NCI-H1048 (cell line): Measurements from ENCODE around the gene MEF2C.

Source experiments
- DNase-seq: peaks from one replicate; lab custom pipeline; 2025; lab: John Stamatoyannopoulos, UW

MEF2C gene

DNA sequence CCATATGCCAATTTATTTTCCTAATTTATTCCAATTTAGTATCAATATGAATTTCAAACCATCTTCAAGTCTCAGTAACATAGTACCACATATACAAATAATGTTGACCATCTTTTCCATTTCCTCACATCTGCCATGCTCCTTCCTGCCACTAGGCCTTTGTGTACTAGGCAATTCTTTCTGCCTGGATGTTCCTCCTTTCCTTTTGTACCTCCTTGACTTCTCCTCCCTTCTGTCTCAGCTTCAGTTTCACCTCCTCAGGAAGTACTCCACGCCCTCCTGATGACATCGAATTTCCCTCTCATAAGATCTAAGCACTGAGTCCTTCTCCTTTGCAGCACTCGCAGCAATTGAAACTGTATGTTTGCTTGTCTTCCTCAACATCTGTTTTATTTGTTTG, 53.9 kb downstream of the MEF2C start:
- DNase-seq, result no peak

DNA sequence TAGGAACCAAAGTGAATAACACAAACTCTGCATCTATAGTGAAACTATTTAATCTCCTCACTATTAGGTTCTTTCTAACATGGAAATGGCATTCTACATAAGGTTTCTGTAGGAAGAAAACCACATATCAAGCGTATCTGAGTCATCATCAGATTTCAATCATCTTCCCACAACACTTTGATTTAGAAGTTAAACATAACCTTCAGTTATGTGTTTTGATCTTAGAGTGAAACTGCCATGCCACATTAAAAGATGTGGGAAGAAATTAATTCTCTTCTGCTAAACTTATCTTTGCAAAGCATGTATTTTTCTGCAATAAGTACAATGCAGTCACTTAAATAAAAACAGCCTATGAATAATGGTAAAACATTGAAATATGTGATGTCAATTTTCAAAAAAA, 55.0 kb downstream of the MEF2C start:
- no peak for DNase-seq

DNA sequence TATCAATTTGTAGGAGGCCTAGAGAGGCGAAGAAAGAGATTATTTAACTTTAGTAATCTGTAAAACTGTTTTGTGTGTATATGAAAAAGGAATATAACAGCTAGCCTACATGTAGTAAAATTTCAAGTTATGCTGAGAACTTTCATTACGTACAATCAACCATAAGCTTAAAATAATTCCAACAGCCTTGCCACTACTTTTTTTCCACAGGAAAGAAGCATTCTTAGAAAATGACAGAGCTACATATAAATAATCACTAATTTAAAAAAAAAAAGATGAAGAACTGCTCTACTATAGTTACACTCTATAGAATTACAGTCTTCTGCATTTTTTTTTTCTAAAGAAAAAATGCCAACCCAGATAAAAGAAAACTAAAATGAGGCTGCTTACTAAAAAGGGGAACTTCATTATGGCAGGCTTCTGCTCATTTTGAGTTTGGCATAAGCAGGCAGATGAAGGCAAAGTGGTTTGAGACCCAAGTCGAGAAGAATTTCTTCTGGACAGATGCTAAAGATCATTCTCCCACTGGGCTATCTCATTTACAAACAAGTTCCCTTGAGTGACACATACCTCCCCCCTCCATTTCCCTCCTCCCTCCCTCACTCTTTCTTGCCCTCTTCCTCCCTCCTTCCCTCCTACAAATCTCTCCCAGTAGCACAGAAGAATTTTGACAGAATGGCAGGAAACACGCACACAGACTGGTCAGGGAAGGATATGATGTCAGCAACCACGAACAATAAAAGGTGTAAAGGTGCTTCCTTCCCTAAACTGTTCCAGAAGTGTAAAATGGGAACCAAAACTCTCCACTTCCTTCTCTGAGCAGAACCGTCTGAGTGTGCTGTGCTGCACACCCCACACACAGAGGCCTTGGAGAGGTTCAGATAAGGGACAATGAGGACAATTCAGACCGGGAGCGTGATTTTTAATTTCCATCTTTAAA, 56.1 kb downstream of the MEF2C start:
- no peak for DNase-seq

DNA sequence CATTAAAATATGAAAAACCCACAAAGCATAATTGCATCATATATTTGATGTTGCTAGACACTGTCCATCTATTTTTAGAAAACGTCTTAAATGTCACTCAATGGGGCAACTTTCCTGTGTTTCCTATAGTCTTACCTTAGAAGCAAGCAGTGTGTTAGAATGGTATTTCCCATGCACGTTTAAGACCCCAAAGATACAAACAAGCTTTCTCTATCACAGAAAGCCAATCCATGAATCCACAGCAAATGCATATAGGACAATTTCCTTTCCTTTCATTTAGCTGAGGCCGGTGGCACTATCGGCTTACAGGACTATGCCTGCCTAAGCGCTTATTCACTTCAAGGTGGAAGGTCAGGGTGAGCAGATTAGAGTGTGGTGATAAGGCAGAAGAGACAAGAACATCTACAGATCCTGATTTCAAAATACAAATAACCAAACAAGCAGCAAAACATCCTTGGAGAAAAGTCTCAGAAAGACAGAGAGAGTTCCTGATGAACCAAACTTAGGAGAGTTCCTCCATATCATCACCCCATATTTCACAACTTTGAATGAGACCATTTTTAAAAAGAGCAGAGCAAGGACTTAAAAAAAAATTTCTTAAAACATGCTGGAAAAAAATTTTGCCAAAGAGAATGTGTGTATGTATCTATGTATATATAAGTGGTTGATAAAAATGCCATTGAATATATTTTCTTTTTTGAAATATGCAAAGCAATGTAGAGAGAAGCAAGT, 57.2 kb downstream of the MEF2C start:
- no peak for DNase-seq

DNA sequence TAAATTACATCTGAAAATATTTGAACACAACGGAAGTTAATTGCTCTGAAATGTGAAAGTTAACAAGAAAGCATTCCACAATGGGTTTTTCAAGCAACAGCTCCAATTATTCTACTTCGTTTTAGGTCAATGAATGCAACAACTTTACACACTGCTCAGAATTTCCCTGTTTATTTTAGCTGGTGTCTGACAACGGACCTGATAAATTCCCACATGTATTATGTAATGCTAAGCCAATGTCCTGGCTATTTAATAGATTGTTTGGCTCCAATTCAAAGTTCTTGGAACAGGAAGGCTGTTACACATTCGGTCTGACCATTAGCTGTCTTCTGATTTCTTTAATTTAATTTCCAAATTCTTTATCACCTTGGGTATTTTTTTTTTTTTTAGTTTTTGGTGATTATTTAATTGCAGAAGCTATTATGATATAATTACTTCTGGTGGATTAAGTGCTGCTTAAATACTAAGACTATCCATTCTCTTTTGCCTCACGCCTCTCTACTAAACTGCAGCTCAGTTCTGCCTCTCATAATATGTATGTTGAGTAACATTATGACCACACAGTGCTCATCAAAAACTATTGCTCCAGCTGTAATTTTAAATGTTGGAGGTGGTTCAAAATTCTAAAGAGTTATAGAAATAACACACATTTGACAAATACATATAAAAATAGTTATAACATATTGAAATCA, 57.9 kb downstream of the MEF2C start:
- no peak for DNase-seq

DNA sequence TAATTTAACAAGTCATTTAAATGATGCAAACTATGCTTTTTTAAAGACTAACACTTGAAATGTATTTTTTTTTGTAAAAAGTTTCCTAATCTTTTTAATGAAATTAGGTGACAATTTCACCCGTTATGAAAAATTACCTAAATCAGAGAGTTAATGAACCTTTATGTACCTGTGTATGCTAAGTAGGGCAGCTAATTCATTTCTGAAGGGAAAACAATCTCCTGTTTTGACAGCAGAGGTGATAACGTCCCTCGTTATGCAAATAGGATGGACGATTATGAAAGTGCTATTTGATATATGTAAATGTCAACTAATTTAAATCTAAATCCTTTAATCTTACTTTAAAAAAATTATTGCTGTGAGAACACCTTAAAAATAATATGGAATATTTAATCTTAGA, 58.8 kb downstream of the MEF2C start:
- no peak for DNase-seq

DNA sequence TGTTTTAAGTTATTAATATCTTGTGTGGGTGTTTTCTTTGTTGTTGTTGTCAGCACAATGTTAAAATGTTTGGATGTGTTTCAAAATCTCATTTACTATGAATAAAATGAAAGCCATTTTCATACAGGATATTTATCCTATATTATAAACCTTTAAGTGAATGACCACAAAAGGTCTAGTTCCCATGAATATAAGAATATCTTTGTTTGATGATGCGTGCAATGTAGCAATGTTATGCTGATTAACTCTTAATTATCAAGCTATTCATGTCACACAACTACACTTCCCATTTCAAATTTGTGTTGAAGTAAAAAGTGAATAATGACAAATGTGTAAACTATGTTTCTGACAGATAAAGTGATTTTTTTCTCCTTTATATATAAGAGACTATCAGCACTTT, 59.8 kb downstream of the MEF2C start:
- DNase-seq, result no peak

DNA sequence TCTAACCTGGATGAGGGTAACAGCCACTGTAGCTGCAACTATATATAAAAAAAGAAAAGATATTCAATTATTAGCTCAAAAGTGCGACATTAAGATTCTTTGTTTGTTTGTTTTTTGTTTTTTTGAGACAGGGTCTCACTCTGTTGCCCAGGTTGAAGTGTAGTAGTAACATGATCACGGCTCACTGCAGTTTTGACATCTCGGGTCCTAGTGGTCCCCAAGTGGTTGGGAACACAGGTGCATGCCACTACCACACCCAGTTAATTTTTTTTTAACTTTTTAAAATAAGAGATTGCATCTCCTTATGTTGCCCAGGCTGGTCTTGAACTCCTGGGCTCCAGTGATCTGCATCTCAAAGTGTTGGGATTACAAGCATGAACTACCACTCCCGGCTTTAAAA, 61.8 kb downstream of the MEF2C start:
- DNase-seq, result no peak

DNA sequence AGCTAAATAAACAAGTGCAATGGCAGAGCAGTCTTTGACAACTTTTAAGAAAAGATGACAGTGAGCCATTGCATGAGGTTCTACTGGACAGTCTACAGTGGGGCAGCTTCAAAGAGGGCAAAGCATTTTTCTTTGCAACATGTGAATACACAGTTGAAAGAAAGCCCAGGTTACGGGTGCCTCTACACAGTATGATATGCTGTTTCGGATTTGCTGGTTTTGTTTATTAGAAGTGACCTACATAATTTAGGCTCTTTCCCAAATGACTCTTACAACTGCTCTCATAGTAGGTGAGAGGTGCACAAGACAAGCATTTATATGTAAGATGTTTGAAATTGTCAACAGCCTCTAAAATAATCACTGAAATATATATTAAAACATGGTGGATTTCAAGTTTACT, 62.4 kb downstream of the MEF2C start:
- no peak for DNase-seq

DNA sequence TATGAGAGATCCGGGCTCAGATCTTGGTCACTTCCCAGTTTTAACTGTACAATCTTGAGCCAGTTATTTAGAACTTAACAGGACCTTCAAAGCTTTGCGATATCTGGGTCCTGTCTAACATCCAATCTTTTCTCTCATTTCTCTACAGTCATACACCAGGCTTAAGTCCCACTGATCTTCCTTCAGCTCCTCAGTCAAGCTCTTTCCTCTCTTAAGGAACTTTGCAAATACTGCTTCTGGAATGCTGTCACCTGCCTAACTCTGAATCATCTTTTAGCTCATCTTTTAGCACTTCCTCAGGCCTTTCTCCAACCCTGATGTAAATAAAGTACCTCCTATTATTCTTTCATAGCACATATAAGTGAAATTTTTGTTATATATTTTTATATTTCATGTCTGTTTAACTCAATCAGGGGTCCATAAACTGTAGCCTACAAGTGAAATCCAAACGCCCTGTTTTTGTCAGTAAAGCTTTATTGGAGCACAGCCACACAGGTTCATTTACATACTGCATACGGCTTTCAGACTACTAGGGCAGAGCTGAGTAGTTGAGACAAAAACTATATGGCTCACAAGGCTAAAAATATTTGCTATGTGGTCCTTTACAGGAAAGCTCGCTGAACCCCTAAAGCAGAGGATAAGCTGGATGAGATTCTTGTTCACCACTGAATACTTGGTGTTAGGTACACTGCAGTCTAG, 63.5 kb downstream of the MEF2C start:
- no peak for DNase-seq

DNA sequence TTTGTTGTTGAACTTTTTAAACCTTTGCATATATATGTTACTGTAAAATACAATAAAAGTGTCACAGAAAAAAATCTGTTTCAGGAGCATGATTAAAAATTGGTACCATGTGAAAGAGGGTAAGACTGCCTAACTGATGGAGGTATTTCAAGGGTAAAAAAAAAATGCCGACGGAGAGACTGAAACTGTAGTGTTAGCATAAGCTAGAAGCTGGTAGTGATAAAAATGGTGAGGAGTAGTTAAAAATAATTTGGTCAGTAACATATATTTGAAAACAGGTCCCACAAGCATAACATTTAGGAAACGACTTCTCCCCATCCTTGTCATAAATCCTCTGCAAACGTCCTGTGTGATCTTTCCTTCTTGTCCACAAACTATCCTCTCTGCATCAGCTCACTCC, 64.7 kb downstream of the MEF2C start:
- no peak for DNase-seq

DNA sequence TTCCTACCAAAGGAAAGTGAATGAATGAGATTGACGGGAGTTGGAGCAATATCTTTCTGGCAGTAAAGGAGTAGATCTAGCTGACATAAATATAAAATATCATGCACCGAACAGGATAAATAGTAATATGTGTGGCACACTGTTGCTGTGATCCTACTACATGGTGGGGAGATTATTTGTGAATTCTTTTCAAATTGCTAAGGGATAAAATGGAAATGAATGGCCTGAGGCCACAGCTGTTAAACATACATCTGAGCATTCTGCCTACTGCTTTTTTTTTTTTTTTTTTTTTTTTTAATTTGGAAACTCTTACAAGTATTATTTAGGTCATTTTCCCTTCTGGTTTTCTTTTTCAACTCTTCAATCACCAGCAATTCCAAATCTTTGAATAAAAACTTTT, 66.8 kb downstream of the MEF2C start:
- DNase-seq, result no peak

DNA sequence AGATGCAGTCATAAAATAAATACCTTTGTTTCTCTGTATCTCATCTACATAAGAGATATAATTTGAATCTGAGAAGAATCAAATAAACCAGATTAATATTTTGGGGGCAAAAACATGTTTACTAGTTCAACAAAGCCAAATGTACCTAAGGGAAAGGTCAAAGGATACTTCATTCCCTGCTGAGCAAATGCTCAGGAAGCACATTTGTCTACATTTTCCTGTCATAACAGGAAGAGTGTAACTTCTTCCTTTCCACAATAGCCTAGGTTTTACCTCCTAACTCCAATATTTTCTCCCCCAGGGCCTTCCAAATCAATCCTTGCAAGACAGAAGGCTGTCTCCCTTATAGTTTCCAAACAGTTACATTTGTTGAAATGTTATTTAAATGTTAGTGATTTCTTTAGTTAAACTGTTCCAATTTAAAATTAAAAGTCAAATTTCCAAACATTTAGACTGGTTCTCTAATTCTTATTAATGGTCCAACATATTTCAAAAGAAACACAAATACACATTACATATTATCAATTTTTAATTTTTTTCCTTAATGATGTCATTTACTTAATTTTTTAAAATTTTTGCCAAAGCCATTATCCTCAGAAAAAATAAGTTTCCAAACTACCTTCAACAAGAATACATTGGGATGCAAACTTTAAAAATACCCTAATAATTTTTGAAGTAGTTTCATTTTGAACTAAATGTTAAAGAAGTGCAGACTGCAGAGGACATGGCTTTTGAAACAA, 67.8 kb downstream of the MEF2C start:
- DNase-seq, result no peak

DNA sequence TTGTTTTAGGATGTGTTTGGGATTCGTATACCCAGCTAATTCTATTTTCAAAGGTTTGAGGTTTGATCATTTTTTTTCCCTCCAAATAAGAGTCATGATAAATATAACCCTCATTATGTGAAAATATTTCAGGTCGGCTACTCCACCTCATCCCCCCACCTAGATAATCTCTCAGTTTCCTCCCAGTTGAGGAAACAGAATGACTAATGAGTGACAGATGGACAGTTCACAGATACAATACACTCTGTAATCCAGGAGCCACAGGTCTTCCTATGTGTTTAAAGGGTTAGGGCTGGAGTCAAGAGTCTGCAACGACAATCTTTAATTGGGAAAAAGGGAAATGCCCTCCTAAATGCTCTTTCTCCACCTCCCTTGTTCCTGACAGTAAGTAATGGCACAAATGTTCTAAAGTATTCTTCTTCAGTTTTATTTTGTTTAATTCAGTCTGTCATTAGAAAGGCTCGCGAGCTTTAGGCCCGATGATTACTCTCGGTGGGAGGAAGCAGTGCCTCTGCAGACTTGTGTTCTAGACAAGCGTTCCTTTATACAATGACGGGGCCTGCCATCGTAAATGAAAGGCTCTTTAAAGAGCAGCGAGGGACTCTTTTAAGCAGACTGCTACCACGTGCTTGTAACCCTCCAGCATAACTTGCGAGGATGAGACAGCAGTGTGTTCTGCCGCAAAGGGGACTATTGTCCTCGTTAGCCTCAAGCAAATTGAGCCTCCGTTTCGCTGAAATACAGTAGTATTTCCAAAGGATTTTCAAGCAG, 69.0 kb downstream of the MEF2C start:
- no peak for DNase-seq

DNA sequence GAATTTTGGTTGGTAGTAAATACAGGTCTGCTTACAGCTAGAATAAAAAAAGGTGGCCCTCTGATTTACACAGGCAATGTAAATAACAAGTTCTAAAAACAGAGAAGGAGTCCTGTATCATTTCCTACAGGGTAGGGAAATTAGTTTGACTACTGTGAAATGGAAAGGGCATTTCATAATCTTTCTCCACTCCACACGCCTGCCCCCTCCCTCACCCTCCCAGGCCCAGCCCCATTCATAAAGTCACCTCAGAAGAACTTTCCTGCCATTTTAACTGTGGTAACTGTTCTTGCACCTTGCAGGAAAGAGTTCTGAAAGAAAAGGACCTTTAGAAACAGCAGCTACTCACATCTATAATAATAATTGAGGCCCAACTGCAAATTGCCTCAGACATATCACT, 69.7 kb downstream of the MEF2C start:
- DNase-seq, result no peak

DNA sequence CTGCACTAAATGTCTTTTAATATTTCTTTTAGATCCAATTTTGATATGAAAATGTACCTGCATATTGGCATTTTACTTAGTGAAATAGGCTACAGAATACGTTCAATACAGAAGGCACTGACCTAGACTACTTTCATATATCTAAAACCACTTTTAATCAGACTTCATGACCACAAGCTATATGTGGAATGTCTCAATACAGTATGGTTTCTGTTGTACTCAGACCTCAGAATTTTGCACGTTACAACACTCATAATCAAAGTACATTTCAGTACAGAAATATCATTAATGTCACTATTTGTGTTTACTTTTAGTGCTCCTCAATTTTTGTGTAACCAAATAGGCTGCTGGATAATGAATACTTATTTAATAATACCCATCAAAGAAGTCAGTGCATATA, 74.8 kb downstream of the MEF2C start:
- no peak for DNase-seq

DNA sequence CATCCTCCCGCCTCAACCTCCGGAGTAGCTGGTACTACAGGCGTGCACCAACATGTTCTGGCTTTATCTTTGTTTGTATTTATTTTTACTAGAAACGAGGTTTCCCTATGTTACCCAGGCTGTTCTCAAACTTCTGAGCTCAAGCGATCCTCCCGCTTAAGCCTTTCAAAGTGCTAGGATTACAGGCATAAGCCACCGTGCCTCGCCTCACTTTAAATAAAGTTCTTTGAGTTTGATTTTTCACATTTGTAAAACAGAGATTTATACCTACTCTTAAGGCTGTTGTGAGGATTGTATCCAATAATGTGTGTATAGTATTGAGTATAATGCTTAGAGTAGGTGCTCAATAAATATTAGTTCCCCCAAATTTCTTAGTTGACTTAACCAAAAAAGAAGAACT, 75.7 kb downstream of the MEF2C start:
- DNase-seq, result no peak

DNA sequence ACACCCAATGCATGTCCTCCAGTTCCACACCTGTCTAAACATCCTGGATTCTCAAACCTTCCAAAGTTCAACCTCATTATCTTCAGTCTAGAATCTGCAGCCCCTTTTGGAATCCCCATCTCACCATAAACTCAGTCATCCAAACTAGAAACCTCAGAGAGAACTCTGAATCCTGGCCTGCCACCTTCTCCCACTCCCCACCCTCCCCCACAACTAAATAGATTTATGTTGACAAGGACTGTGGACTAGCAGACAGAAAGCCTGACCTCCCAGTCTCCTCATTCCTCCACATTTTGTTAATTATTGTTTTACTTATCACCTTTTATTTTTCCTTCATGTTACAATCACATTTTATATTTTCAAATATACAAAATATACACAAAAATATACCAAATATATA, 76.6 kb downstream of the MEF2C start:
- no peak for DNase-seq

DNA sequence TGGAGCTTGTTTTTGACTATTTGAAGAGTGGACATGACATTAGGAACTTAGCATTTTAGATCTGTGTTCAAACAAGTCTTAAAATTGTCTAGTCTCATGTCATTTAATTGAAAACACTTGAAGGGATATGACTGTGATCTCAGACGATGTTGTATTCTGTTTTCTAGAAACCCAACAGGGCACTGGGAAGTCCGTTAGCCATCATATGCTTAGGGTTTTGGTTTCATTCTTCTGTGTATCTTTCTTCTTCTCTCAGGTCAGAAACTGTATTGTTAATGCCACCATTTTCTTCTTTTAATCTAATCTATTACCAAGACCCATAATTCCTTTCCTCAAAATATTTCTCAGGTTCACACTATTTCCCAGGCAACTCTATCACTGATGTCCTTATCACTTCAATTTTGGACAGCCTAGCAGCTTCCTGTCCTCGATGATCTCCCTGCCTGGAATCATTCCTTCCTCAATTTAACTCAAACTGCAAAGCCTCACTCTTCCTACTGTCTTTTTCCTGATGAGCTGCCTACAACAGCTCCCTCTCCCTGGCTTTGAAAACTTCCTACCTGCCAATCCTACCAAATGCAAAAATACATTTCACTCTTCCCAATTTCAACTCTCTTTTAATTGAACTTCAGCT, 77.7 kb downstream of the MEF2C start:
- DNase-seq, result no peak

DNA sequence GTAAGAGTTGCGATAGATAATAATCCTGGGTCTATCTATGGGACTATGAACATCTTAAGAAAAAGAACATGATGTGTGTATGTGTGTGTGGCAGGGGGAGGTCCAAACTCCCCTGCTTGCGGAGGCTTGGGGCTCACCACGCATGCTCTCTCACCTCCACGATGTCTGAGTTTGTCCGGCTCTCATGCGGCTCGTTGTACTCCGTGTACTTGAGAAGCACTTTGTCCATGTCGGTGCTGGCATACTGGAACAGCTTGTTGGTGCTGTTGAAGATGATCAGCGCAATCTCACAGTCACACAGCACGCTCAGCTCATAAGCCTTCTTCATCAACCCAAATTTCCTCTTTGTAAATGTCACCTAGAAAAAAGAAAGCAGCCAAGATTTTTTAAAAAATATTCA, 78.5 kb downstream of the MEF2C start:
- no peak for DNase-seq
